ENCODE results near the gene CBFA2T3.

The CBFA2T3 gene

DNA sequence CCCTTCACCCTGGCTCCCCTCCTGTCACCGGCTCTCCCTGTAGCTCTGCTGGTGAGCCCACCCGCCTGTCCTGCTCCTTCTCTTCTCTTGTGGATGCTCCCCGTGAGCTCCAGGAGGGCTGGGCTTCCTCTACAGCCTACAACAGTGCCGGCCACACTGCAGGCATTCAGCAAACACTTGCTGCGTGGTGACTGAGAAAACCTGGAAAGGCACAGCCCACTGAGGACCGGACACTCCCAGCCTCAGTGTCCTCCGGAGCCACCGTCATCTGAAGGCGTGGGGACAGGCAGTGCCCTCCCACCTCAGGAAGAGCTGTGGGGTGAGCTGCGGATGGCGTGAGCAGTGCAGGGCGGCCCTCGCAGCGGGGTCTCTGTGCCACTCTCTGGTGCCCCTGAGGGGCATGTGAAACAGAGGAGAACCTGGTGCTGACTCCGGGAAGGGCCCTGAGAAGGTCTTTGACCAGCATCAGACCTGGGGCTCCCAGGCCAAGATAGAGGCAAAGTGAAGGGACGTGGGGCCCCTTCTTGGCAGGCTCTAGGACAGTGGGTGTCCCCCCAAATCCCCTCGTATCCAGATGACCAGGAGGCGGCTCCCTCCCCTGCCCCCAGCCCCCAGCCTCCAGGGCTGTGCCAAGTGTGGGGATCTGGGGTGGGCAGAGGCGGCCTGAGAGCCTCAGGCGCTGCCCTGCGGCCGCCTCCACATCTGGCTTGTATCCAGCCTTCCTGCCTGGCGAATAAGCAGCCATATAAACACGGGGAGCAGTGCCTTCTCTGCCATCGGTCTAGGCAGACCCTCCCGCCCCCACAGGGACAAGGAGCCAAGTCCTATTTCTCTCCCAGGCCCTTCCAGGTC lies 66.5 kb downstream of the CBFA2T3 start:
- no peak for DNase-seq (ENCODE audit: extremely low read depth, low read depth)

DNA sequence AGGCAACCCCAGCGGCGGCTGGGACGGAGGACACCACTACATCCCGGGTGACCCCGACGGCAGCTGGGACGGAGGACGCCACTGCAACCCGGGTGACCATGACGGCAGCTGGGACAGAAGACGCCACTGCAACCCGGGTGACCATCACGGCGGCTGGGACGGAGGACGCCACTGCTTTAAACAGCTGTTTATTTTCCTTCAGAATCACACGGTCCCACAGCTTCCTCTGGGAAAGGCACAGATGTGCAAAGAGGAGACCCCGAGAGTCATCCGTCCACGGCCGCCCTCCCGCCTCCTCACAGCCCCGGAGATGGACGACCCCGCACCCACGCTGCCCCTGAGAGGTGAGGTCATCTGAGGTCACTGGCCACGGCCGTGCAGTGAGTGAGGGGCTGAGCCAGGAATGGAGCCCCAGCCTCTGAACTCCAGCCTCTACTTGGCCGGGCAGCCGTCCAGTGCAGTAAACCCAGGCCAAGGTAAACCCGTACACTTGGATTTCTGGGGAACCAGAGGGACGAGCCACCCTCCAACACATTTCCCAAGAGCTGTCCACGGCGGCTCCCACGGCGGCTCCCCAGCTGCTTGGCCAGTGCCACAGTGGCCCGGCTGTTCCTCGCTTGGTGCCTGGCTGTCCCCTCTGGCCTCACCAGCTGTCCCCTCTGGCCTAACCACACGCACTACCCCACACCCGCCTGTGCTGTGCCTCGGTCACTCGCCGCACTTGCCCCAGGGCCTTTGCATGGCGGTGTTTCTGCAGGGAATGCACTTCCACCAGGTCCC lies 67.4 kb downstream of the CBFA2T3 start:
- TF ChIP-seq, protein P1, sequence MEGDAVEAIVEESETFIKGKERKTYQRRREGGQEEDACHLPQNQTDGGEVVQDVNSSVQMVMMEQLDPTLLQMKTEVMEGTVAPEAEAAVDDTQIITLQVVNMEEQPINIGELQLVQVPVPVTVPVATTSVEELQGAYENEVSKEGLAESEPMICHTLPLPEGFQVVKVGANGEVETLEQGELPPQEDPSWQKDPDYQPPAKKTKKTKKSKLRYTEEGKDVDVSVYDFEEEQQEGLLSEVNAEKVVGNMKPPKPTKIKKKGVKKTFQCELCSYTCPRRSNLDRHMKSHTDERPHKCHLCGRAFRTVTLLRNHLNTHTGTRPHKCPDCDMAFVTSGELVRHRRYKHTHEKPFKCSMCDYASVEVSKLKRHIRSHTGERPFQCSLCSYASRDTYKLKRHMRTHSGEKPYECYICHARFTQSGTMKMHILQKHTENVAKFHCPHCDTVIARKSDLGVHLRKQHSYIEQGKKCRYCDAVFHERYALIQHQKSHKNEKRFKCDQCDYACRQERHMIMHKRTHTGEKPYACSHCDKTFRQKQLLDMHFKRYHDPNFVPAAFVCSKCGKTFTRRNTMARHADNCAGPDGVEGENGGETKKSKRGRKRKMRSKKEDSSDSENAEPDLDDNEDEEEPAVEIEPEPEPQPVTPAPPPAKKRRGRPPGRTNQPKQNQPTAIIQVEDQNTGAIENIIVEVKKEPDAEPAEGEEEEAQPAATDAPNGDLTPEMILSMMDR (IDR thresholded peaks at IDR 0.05; ENCODE audit: low read depth, low read length) = no peak
- DNase-seq (ENCODE audit: extremely low read depth, low read depth) = no peak

More for the DNA sequence above, 66.5 kb downstream of the CBFA2T3 start:
- TF ChIP-seq, protein P1 (IDR thresholded peaks at IDR 0.05; ENCODE audit: low read depth, low read length) = no peak

DNA sequence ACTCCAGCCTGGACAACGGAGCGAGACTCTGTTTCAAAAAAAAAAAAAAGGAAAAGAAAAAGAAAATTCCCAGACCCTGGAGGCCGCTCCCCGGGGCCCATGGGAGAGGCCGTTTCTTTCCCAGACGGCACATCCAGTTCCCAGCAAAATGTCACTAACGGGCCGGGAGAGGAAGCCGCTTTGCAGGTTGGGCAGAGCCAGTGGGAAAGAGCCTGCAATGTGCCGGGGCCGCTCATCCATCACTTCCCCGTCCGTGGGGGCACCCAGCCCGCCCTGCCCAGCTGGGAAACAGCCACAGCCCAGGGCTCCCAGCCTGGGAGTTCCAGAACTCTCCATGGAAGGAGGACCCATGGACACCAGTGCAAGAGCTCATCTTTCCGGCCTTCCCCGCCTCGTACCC lies 68.7 kb downstream of the CBFA2T3 start:
- TF ChIP-seq, protein P1 (IDR thresholded peaks at IDR 0.05; ENCODE audit: low read depth, low read length) = no peak
- no peak for DNase-seq (ENCODE audit: extremely low read depth, low read depth)

DNA sequence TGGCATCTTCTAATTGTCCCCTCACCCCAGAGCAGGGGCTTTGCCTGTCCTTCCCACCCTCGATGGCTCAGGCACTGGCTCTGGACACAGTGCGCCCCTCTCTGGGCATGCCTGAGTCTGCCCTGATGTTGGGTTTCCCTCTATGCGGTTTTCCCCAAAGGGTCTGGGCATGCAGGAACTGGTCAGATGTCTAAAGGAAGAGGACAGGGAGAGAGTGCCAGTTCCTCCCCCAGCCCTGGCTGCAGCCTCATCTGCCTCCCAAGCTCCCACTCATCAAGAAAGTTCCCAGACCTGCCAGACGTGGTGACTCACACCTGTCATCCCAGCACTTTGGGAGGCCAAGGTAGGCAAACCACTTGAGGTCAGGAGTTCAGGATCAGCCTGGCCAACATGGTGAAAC lies 69.2 kb downstream of the CBFA2T3 start:
- TF ChIP-seq, protein P1 (IDR thresholded peaks at IDR 0.05; ENCODE audit: low read depth, low read length) = no peak

DNA sequence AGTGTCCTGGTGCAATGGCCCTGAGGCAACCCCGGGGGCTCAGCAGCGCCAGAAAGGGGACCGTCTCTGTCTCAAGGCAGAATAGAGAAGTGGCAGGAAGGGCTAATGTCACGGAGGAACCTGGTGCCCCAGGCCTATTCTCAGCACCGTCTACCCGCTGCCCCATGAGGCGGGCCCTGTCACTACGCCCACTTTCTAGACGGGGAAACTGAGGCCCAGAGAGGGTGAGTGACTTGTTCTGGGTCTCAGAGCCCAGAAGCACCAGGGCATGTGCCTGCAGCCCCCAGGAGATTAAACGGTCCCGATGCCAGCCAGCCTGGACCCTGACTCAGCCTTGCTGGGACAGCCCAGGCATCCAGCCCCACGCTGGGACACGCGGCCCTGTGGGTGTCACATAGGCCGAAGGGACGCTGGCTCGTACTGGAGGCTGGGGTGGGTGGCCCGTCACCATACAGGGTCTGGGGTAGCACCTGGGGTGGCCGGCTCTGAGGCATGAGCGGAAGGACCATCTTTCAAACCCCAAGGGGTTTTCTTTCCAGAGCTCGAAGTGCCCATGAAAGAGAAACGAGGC lies 70.4 kb downstream of the CBFA2T3 start:
- no peak for DNase-seq (ENCODE audit: extremely low read depth, low read depth)
- TF ChIP-seq, protein P1 (IDR thresholded peaks at IDR 0.05; ENCODE audit: low read depth, low read length) = no peak

More for the DNA sequence above, 69.2 kb downstream of the CBFA2T3 start:
- DNase-seq (ENCODE audit: extremely low read depth, low read depth) = no peak

DNA sequence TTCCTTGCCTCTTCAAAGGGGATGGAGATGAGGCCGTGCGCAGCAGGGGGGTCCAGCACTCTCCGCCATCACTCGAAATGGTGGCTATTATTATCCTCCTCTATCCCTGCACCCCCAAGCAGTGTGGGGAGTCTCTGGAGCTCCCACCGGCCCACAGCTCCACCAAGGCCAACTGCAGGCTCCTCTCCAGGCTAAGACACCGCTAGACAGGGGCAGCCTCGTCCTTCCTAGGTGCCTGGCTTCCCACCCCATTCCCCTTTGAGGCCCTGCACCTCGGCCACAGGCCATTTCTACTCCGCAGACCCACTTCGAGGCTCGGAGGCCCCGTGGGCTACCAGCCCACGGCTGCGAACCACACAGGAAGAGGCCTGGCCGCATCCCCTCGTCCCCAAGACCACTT lies 71.0 kb downstream of the CBFA2T3 start:
- no peak for DNase-seq (ENCODE audit: extremely low read depth, low read depth)
- TF ChIP-seq, protein P1 (IDR thresholded peaks at IDR 0.05; ENCODE audit: low read depth, low read length) = no peak

Measured in AG09319 (cell line).